GM12878 (cell line): Measurements from ENCODE around the gene TJAP1.

ENCODE experiments used
- BACH1 ChIP-seq: fragments of 450-650 bp; IDR thresholded peaks from 2 replicates; pipeline ENCODE4 v1.6.1; 2017; ENCODE audit warnings: mild to moderate bottlenecking, borderline replicate concordance
- CTCF ChIP-seq, 3 experiments: IDR thresholded peaks in 2 of 3; conservative IDR thresholded peaks in 1 of 3; 2 replicates each; pipeline ENCODE4 v1.5.1; 2011; ENCODE audit warnings: low read depth in 3 of 3, low read length in 3 of 3, mild to moderate bottlenecking in 3 of 3, control low read depth in 2 of 3, moderate library complexity in 2 of 3, inconsistent platforms in 1 of 3, mixed read lengths in 1 of 3; ENCODE audit not compliant: control insufficient read depth in 2 of 3, insufficient read depth in 1 of 3; ENCODE audit errors: extremely low read depth in 1 of 3
- EP300 ChIP-seq, 2 experiments: fragments of 150-350 bp in 1 of 2; IDR thresholded peaks; 2 replicates each; pipeline ENCODE4 v1.6.1; 2011 to 2012; ENCODE audit warnings: low read depth in 2 of 2, low read length in 2 of 2, borderline replicate concordance in 1 of 2, improper control_type of control experiment in 1 of 2, inconsistent platforms in 1 of 2; ENCODE audit not compliant: control insufficient read depth in 1 of 2
- ESRRA ChIP-seq: IDR thresholded peaks from 2 replicates; pipeline ENCODE4 v1.6.1; 2012; ENCODE audit warnings: mild to moderate bottlenecking, low read length, improper control_type of control experiment
- FOXK2 ChIP-seq: fragments of 450-650 bp; IDR thresholded peaks from 2 replicates; pipeline ENCODE4 v1.6.1; 2017; ENCODE audit warnings: mild to moderate bottlenecking, moderate library complexity
- GABPA ChIP-seq: IDR thresholded peaks from 2 replicates; pipeline ENCODE4 v1.6.1; 2014; ENCODE audit warnings: antibody characterized with exemption, low read depth, mild to moderate bottlenecking, inconsistent platforms
- LARP7 ChIP-seq: fragments of 450-650 bp; IDR thresholded peaks from 2 replicates; pipeline ENCODE4 v1.6.1; 2017; ENCODE audit warnings: mild to moderate bottlenecking
- MTA3 ChIP-seq: IDR thresholded peaks from 2 replicates; pipeline ENCODE4 v1.6.1; 2012; ENCODE audit warnings: low read length, inconsistent platforms, borderline replicate concordance
- MYC ChIP-seq: IDR thresholded peaks from 2 replicates; pipeline ENCODE4 v1.6.1; 2011; ENCODE audit warnings: mild to moderate bottlenecking, low read length, moderate library complexity, inconsistent platforms; ENCODE audit not compliant: insufficient read depth, insufficient replicate concordance, insufficient read length, severe bottlenecking
- RAD21 ChIP-seq: IDR thresholded peaks from 2 replicates; pipeline ENCODE4 v1.6.1; 2011; ENCODE audit warnings: mild to moderate bottlenecking, low read depth, low read length, moderate library complexity; ENCODE audit not compliant: insufficient read depth

GRCh38 chr6:43517505-43518357 lies 40.4 kb downstream of the TJAP1 start:
- TF ChIP-seq EP300 (IDR thresholded peaks at IDR 0.05; ENCODE audit: borderline replicate concordance in 1 of 2, control insufficient read depth in 1 of 2, low read depth in 2 of 2, low read length in 2 of 2) (no peak), CTCF (IDR thresholded peaks at IDR 0.05 in 2 of 3, conservative IDR thresholded peaks at IDR 0.05 in 1 of 3; ENCODE audit: control insufficient read depth in 2 of 3, extremely low read depth in 1 of 3, insufficient read depth in 1 of 3, low read depth in 3 of 3, low read length in 3 of 3) (no peak), MYC (no peak), MTA3 (no peak), GABPA (no peak), BACH1 (no peak), ESRRA (no peak), RAD21 (no peak), LARP7 (no peak), FOXK2 (no peak)
